GM12874 (cell line): ENCODE results near the gene EXOC6.

Source experiments
- TF ChIP-seq, protein P1 (sequence below): IDR thresholded peaks from 2 replicates; pipeline ENCODE4 v1.5.1; 2011; ENCODE audit warnings: low read depth, mild to moderate bottlenecking, control low read depth, low read length, moderate library complexity; ENCODE audit not compliant: insufficient read depth

EXOC6 gene

DNA sequence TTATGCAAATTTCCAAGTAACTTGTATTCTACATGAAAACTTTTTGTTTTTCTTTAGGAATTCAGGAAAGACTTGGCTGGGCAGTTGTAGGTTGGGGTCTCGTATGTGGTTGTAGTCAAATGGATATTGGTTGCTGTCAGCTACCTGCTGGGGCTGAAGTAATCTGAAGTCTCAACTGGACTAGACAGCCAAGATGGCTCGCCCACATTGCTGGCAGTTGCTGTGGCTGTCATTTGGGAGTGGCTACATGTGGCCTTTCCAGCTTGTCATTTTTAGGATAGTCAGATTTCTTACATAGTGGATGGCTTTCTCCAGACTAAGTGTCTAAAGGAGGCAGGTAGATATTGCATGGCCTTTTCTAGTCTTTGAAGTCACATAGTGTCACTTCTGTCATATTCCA is 32.6 kb downstream of the EXOC6 start:
- TF ChIP-seq, protein P1, sequence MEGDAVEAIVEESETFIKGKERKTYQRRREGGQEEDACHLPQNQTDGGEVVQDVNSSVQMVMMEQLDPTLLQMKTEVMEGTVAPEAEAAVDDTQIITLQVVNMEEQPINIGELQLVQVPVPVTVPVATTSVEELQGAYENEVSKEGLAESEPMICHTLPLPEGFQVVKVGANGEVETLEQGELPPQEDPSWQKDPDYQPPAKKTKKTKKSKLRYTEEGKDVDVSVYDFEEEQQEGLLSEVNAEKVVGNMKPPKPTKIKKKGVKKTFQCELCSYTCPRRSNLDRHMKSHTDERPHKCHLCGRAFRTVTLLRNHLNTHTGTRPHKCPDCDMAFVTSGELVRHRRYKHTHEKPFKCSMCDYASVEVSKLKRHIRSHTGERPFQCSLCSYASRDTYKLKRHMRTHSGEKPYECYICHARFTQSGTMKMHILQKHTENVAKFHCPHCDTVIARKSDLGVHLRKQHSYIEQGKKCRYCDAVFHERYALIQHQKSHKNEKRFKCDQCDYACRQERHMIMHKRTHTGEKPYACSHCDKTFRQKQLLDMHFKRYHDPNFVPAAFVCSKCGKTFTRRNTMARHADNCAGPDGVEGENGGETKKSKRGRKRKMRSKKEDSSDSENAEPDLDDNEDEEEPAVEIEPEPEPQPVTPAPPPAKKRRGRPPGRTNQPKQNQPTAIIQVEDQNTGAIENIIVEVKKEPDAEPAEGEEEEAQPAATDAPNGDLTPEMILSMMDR, result no peak

DNA sequence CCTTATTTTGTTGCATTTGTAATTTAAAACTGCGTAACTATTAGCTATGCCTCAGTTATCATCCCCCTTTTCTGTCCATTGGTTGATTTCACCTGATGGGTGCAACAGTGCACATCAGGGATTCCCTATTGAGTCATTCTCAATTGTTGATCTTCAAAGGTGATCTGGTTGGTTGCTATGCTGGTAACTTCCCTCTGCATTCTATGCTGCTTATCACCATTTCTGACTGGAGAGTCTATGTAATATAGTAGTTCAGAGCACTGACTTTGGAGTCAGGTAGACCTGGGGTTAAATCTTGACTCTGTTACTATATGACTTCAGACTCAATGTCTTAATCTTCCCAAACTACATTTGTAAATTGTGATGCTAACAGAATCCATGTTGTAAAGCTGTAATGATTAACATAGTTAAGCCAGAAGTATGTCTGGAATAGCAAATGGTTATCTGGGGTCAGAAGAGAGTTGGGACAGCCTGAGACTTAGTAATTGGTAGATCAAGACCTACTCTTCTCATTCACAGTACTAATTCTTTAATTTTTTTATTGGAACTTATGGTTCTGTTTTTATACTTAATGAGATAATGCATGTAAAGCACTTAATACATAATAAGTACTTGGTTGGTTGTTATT is 38.1 kb downstream of the EXOC6 start:
- TF ChIP-seq, protein P1, result no peak

DNA sequence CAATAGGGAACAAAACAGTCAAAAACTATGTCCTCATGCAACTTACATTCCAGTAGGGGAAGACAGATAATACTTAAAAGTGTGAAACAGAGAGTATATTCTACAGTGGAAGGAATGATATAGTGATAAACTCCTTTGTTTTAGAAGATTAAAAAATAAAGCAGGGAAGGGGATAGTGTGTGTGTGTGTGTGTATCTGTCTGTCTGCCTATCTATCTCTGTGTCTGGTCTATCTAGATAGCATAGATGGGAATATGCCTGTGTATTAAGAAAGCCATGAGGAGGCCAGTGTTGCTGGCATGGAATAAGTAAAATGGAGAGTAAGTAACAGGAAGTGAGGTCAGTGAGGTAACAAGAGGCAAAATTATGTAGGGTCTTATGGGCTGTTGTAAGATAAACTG is 42.2 kb downstream of the EXOC6 start:
- TF ChIP-seq, protein P1, result no peak

DNA sequence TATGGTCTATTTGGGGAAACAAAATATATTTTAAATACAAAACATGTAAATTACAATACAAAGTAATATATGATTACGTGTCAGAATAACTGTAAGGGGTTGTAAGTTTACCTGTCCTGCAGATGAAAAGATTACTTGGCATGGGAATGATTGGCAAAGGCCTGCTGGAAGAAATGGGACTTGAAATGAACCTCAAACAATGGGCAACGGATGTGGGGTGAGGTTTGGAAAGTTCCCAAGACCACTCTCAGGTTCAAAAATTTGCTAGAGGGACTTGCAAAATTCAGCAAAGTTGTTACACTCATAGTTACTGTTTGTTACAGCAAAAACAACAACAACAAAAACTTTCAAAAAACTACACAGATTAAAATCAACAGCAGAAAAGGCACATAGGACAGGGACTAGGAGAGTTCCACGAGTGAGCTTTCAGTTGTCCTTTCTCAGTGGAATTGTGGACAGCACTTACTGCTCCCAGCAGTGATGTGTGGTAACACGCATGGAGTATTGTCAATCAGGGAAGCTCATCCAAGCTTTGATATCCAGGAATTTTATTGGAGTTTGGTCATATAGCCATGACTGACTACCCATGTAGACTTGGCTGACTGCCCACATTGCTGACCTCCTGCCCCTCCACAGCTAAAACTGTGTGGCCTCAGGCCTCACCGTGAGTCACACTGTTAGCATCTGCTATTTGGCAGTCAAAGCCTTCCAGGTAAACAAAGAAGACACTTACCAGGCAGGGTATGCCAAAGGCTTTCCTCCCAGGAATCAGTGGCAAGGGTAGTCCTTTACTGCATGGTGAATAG is 43.8 kb downstream of the EXOC6 start:
- TF ChIP-seq, protein P1, result no peak

DNA sequence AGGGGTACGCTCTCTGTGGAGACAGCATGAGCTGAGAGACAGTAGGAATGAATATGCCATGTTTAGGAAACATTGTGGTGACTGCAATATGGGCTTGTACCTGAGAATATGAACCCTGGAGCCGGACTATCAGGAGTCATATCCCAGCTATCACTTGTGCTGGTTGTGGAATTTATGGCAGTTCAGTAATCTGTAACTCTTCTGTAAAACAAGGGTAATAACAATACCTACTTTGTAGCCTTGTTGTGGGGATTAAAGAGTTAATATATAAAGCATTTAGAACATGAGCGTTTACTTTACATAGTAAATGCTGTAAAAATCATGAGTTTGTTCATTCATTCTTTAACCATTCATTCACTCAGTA is 44.4 kb downstream of the EXOC6 start:
- TF ChIP-seq, protein P1, result no peak

DNA sequence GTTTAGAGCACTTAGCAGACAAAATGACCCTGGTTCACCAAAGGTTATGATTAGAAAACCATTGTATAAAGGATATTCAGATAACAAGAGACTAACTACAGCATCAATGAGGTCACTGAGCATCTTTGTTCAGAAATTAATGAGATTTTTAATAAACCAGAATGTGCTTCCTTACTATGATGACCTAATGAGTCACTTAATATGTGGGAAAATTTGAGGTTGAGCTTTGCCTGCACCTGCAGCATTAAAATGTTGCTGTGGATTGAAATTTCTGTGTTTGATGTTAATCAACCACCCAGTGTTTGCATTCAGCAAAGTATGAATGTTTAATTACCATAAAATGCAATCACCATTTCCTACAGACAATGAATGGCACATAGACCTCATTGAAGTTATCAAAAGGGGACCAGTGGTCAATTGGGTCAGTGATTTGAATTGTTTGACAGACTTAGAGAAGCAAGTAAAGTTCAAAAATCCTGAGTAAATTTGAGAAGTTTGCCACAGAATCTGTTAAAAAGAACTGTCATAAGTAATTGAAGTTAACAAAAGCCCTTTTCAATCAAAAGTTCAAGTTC is 45.8 kb downstream of the EXOC6 start:
- TF ChIP-seq, protein P1, result no peak

DNA sequence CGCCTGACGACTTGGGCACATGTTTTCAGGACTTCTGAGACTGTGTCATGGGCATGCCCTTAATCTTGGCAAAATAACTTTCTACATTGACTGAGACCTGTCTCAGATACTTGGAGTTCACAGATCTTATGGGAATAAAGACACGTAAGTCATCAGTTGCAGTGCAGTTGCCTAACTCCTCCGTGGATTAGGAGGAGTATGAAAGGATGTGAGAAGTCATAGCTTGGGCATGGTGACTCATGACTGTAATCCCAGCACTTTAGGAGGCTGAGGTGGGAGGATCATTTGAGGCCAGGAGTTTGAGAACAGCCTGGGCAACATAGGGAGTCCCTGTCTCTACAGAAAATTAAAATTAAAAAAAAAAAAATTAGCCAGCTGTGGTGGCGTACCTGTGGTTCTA is 49.6 kb downstream of the EXOC6 start:
- TF ChIP-seq, protein P1, result no peak
